DMS 273 (cell line): Measurements from ENCODE around the gene GALNT2.

Experiments used
- DNase-seq: peaks from one replicate; lab custom pipeline; 2025; ENCODE audit not compliant: unreplicated experiment; lab: John Stamatoyannopoulos, UW

GALNT2 gene

GRCh38 chr1:230249695-230250480 lies 182.8 kb downstream of the GALNT2 start:
- DNase-seq: no peak

GRCh38 chr1:230250666-230251065 lies 183.6 kb downstream of the GALNT2 start:
- DNase-seq: no peak

GRCh38 chr1:230251644-230252191 lies 184.7 kb downstream of the GALNT2 start:
- no peak for DNase-seq

GRCh38 chr1:230253150-230253549 lies 186.1 kb downstream of the GALNT2 start:
- no peak for DNase-seq

GRCh38 chr1:230254265-230254664 lies 187.2 kb downstream of the GALNT2 start:
- no peak for DNase-seq

- DNase-seq: no peak
Measured at GRCh38 chr1:230255116-230255515, 188.1 kb downstream of the GALNT2 start.

- no peak for DNase-seq
Measured at GRCh38 chr1:230255991-230256390, 189.0 kb downstream of the GALNT2 start.

- DNase-seq: no peak
Measured at GRCh38 chr1:230256896-230257295, 189.9 kb downstream of the GALNT2 start.

- no peak for DNase-seq
Measured at GRCh38 chr1:230259621-230260020, 192.6 kb downstream of the GALNT2 start.

GRCh38 chr1:230260831-230261230 lies 193.8 kb downstream of the GALNT2 start:
- DNase-seq: no peak

GRCh38 chr1:230261928-230262650 lies 195.1 kb downstream of the GALNT2 start:
- no peak for DNase-seq

- DNase-seq: no peak
Measured at GRCh38 chr1:230262867-230263567, 196.0 kb downstream of the GALNT2 start.

GRCh38 chr1:230263568-230264195 lies 196.6 kb downstream of the GALNT2 start:
- no peak for DNase-seq

- no peak for DNase-seq
Measured at GRCh38 chr1:230264342-230264741, 197.3 kb downstream of the GALNT2 start.

- DNase-seq: no peak
Measured at GRCh38 chr1:230265200-230266115, 198.4 kb downstream of the GALNT2 start.

GRCh38 chr1:230266456-230266855 lies 199.4 kb downstream of the GALNT2 start:
- no peak for DNase-seq

- no peak for DNase-seq
Measured at GRCh38 chr1:230267338-230268065, 200.5 kb downstream of the GALNT2 start.

- DNase-seq: peak; percentile 77
Measured at GRCh38 chr1:230268371-230269170, 201.5 kb downstream of the GALNT2 start.

- no peak for DNase-seq
Measured at GRCh38 chr1:230270185-230270558, 203.1 kb downstream of the GALNT2 start.
